ENCODE results near the gene CHST11. TPM values are rescaled to one million over a fixed set of nuclear protein-coding genes. Genes with fewer than 3 reads are reported as not detected.

Gene CHST11
- total RNA-seq, 2 experiments from 2014 or later = 53.4 to 53.6 TPM

GRCh38 chr12:104721039-104721405 lies 264.3 kb downstream of the CHST11 start:
- TF ChIP-seq CTCF (IDR thresholded peaks at IDR 0.05) = no peak
- Mint-ChIP-seq H3K27me3 (no peaks in the 10 kb centered on the region), H3K4me3 (peak overlapping the region; percentile 73), H3K9me3 (no peaks in the 10 kb centered on the region), H3K4me1 (ENCODE audit: low read depth) (peaks cover 66% of the 10 kb centered on the region), H3K27ac (peak overlapping the region; percentile 89), H3K36me3 (ENCODE audit: low read depth) (no peaks in the 10 kb centered on the region)
- Histone ChIP-seq H3K4me3 (ENCODE audit: low read length) (peak overlapping the region; percentile 54), H3K27ac (ENCODE audit: low read depth in 1 of 2, low read length in 2 of 2) (peak overlapping the region; percentile 77 to 87), H3K4me1 (ENCODE audit: insufficient read depth, low read length) (peaks cover 45% of the 10 kb centered on the region), H3K27me3 (ENCODE audit: control insufficient read depth in 1 of 2, insufficient read depth in 2 of 2, low read length in 2 of 2) (no peaks in the 10 kb centered on the region), H3K36me3 (ENCODE audit: insufficient read depth, low read length) (no peaks in the 10 kb centered on the region), H3K9me3 (ENCODE audit: control insufficient read depth in 1 of 2, insufficient read depth in 1 of 2, low read length in 2 of 2) (no peaks in the 10 kb centered on the region)
- DNase-seq (peak in 1 of 14 experiments; percentile 18), ATAC-seq (ENCODE audit: poor library complexity) (peak; percentile 21)
- POLR2A ChIA-PET = interaction anchor here (0.8 to 2.8 kb wide), 10 partner anchors 8 to 417 kb away, joined by 3 to 15 read pairs (median 4); partner anchors contain the start of genes CHST11, EID3 and WASHC4
- CTCF ChIA-PET = interaction anchor here (0.8 to 1.4 kb wide), 2 partner anchors 70 to 237 kb away, joined by 3 to 4 read pairs; partner anchors contain the start of gene SLC41A2
- intact Hi-C loops (cut with DNase I, micrococcal nuclease) = loop anchor here in 1 of 2 experiments (2.0 to 5.0 kb wide), 4 partner anchors 26 to 264 kb away; partner anchors contain the start of gene CHST11

GRCh38 chr12:104721936-104722335 lies 265.2 kb downstream of the CHST11 start:
- ChIA-PET POLR2A (interaction anchor here (1.5 kb wide), 1 partner anchor 418 kb away, joined by 3 read pairs; the partner anchor contains the start of gene EID3), CTCF (no interaction called here)
- H3K36me3 ChIP-seq (ENCODE audit: insufficient read depth, low read length) = no peaks in the 10 kb centered on the region
- H3K4me1 Mint-ChIP-seq (ENCODE audit: low read depth) = peaks cover 57% of the 10 kb centered on the region
- H3K4me1 ChIP-seq (ENCODE audit: insufficient read depth, low read length) = peaks cover 45% of the 10 kb centered on the region
- H3K9me3 ChIP-seq (ENCODE audit: control insufficient read depth in 1 of 2, insufficient read depth in 1 of 2, low read length in 2 of 2) = no peaks in the 10 kb centered on the region
- no peak overlapping the region for H3K4me3 ChIP-seq (ENCODE audit: low read length)
- no peak for ATAC-seq (ENCODE audit: poor library complexity)
- no peaks in the 10 kb centered on the region for H3K36me3 Mint-ChIP-seq (ENCODE audit: low read depth)
- no peaks in the 10 kb centered on the region for H3K27me3 Mint-ChIP-seq
- DNase-seq = no peak
- peak overlapping the region; percentile 89 for H3K27ac Mint-ChIP-seq
- H3K27me3 ChIP-seq (ENCODE audit: control insufficient read depth in 1 of 2, insufficient read depth in 2 of 2, low read length in 2 of 2) = no peaks in the 10 kb centered on the region
- H3K27ac ChIP-seq (ENCODE audit: low read depth in 1 of 2, low read length in 2 of 2) = no peak overlapping the region
- peak overlapping the region; percentile 73 for H3K4me3 Mint-ChIP-seq
- intact Hi-C loops (cut with DNase I, micrococcal nuclease) = loop anchor here in 1 of 2 experiments (2.0 to 5.0 kb wide), 4 partner anchors 27 to 265 kb away; partner anchors contain the start of gene CHST11
- H3K9me3 Mint-ChIP-seq = no peaks in the 10 kb centered on the region
- TF ChIP-seq CTCF (IDR thresholded peaks at IDR 0.05) = no peak

- no peak for TF ChIP-seq CTCF (IDR thresholded peaks at IDR 0.05)
- Histone ChIP-seq H3K9me3 (ENCODE audit: control insufficient read depth in 1 of 2, insufficient read depth in 1 of 2, low read length in 2 of 2) (no peaks in the 10 kb centered on the region), H3K4me3 (ENCODE audit: low read length) (no peak overlapping the region), H3K27ac (ENCODE audit: low read depth in 1 of 2, low read length in 2 of 2) (no peak overlapping the region), H3K36me3 (ENCODE audit: insufficient read depth, low read length) (no peaks in the 10 kb centered on the region), H3K27me3 (ENCODE audit: control insufficient read depth in 1 of 2, insufficient read depth in 2 of 2, low read length in 2 of 2) (no peaks in the 10 kb centered on the region), H3K4me1 (ENCODE audit: insufficient read depth, low read length) (peaks cover 45% of the 10 kb centered on the region)
- DNase-seq (no peak), ATAC-seq (ENCODE audit: poor library complexity) (no peak)
- Mint-ChIP-seq H3K36me3 (ENCODE audit: low read depth) (no peaks in the 10 kb centered on the region), H3K4me3 (peak overlapping the region; percentile 73), H3K9me3 (no peaks in the 10 kb centered on the region), H3K4me1 (ENCODE audit: low read depth) (peaks cover 52% of the 10 kb centered on the region), H3K27ac (peak overlapping the region; percentile 89), H3K27me3 (no peaks in the 10 kb centered on the region)
- POLR2A ChIA-PET = no interaction called here
- intact Hi-C loops (cut with DNase I, micrococcal nuclease) = loop anchor here in 1 of 2 experiments (5.0 kb wide), 1 partner anchor 226 kb away; no protein-coding TSS in a partner anchor
- CTCF ChIA-PET = no interaction called here
Observed at GRCh38 chr12:104722601-104723534, 266.1 kb downstream of the CHST11 start.

Measured in CD4-positive, alpha-beta T cell (primary cell).